T-helper 2 cell (primary cell): Measurements from ENCODE around the gene KCNMB1.
A peak's percentile ranks its signal among the peaks of the same experiment; 100 is the strongest.

Source experiments
- DNase-seq, 5 experiments: peaks; one replicate each; pipeline versions ENCODE4 v3.0.0 to v3.0.0-alpha.2; 2012 to 2022

Gene KCNMB1

DNA sequence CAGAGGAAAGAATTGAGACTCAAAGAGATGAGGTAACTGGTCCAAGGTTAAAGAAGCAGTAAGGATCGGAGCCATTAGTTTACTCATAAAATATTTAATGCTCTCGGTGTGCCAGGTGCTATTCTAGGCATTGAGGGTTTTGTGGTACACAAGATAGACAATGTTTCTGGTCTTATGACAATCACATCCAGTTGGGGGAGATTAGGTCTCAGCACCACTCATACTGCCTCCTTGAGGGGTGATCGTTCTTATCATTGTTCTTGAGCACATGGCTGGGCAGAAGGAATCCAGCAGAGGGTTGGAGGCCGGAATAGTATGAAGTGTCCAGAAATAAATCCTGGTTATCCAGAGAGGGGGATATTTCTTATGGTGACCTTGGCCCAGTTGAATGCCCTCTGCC is 50.9 kb downstream of the KCNMB1 start:
- peak in 1 of 5 experiments; percentile 58 for DNase-seq

DNA sequence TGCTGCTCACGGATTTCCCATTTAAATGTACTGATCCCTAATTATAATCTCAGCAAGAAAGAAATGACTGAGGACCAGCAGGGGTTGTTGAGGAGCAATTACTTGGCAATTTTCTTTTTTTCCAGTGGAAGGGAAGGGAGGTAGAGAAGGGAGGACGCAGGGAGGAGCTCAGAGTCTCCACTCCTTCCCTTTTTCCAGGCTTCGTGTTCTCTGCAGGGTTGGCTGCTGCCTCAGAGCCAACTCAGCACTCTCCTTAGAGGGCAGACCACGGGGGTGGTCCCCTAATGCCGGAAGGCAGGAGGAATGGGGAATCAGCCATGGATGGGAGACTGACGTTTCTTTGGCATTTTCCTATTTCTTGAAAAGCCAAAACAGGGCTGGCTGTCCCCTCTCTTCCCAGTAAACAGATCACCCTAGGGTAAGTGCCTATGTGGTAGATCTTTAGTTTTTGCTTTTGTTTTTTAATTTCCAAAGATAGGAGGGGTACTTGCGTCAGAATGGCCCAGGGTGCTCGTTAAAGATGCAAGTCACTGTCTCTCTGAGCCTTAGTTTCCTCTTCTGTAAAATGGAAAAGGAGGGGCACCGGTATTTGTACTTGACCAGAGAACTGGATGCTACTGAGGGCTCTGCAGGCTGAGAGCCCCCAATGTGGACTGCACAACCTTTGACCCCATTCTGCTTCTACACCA is 52.0 kb downstream of the KCNMB1 start:
- no peak for DNase-seq

DNA sequence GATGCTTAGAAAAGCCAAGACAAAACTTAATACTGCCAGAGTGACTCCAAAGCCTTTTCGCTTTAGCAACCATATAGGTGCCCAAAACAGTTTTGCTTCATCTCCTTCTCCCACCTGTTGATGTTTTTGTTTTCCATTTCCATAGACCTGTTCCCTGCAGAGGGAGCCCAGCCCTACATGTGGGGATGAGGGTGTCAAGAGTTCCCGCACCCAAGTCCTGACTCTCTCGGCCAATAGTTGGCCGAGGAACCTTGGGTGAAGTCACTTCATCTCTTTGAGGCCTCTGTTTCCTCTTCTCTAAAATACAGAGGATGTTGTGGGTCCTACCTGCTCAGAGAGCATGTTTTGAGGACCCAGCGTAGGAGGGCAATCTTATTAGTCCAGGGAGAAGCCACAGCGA is 53.1 kb downstream of the KCNMB1 start:
- peak in 1 of 5 experiments; percentile 42 for DNase-seq

GRCh38 chr5:170334626-170335025 is 54.5 kb downstream of the KCNMB1 start:
- DNase-seq: peak in 1 of 5 experiments; percentile 47

GRCh38 chr5:170333161-170333910 is 55.8 kb downstream of the KCNMB1 start:
- peak in 4 of 5 experiments; percentile 40 to 92 (median 59) for DNase-seq

- no peak for DNase-seq
Measured at GRCh38 chr5:170332058-170332457, 57.1 kb downstream of the KCNMB1 start.

DNA sequence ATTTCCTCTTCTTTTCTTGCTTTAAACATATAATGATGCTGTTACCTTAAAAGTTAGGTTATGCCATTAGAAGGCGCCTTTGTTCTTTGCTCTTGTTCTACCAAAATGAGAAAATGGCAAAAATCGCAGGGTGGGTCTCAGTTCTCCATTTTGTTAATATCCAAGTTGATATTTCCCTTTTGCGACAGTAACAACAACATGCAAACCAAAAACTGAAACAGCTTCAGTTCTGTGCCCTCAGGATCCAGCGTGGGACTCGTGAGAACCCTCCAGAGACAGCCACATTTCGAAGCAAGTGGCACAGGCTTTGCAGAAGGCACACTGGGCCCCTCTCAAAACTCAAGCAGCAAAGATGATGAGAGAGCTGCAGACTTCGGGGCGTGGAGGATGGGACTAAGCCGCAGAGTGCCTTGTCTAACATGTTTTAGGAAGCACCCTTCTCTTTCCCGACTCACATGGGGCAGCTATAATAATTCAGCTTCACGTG is 58.6 kb downstream of the KCNMB1 start:
- DNase-seq: peak in 1 of 5 experiments; percentile 52

- DNase-seq: no peak
Measured at GRCh38 chr5:170329524-170329923, 59.6 kb downstream of the KCNMB1 start.

GRCh38 chr5:170327829-170328228 is 61.3 kb downstream of the KCNMB1 start:
- DNase-seq: no peak

GRCh38 chr5:170327168-170327567 is 62.0 kb downstream of the KCNMB1 start:
- DNase-seq: no peak
